Caco-2 (cell line): Measurements from ENCODE around the gene PKN1. TPM values are rescaled to one million over a fixed set of nuclear protein-coding genes. Genes with fewer than 3 reads are reported as not detected.
"Not testable (repeated sequence)": the region's sequence is repeated elsewhere in the genome, so short reads cannot be mapped to it uniquely, and the experiment has no call there.

ENCODE experiments used
- BruUV-seq: library from RNA; stranded (reverse); fragments of 400-500 nt; replicated peaks from 2 replicates; lab custom pipeline; 2021; lab: Mats Ljungman, UMichigan
- CTCF ChIA-PET: fragments of 300-600 bp; sonication (Branson Sonifier 250); formaldehyde crosslinking; loops from one replicate; lab custom pipeline; 2022; ENCODE audit warnings: antibody characterized with exemption; lab: Charles Lee
- POLR2A ChIA-PET: fragments of 300-600 bp; sonication (Branson Sonifier 250); formaldehyde crosslinking; loops from one replicate; lab custom pipeline; 2022; ENCODE audit warnings: antibody characterized with exemption; lab: Charles Lee
- DNase-seq, 2 experiments: peaks; one replicate each; pipeline versions ENCODE4 v3.0.0 to v3.0.0-alpha.2; 2020 to 2022
- H3K27me3 ChIP-seq: replicated peaks from 2 replicates; pipeline ENCODE4 v1.6.0; 2011; ENCODE audit warnings: low read length; ENCODE audit not compliant: control insufficient read depth, insufficient read depth
- H3K36me3 ChIP-seq: 2 replicates; pipeline ENCODE4 v1.5.1; 2011; ENCODE audit warnings: low read length; ENCODE audit not compliant: control insufficient read depth, insufficient read depth
- H3K4me1 ChIP-seq: fragments of 250-450 bp; sonication (Bioruptor Pico); 2 replicates; pipeline ENCODE4 v1.5.1; 2020; ENCODE audit warnings: mild to moderate bottlenecking
- H3K4me3 ChIP-seq: 2 replicates; pipeline ENCODE4 v1.5.1; 2011; ENCODE audit warnings: low read depth, mild to moderate bottlenecking, control low read depth, low read length
- H3K9me3 ChIP-seq: fragments of 250-450 bp; sonication (Bioruptor Pico); 2 replicates; pipeline ENCODE4 v1.5.1; 2020; ENCODE audit warnings: mild to moderate bottlenecking, moderate library complexity
- H3K27ac Mint-ChIP-seq: one replicate; pipeline ENCODE4 v1.8.0; 2022; ENCODE audit warnings: mixed read lengths; ENCODE audit not compliant: unreplicated experiment
- H3K27me3 Mint-ChIP-seq: one replicate; pipeline ENCODE4 v1.8.0; 2022; ENCODE audit warnings: mixed read lengths; ENCODE audit not compliant: insufficient read depth, unreplicated experiment
- H3K36me3 Mint-ChIP-seq: one replicate; pipeline ENCODE4 v1.8.0; 2022; ENCODE audit warnings: mild to moderate bottlenecking, mixed read lengths; ENCODE audit not compliant: insufficient read depth, unreplicated experiment
- H3K4me1 Mint-ChIP-seq: one replicate; pipeline ENCODE4 v1.8.0; 2022; ENCODE audit warnings: low read depth, mixed read lengths; ENCODE audit not compliant: unreplicated experiment
- H3K4me3 Mint-ChIP-seq: one replicate; pipeline ENCODE4 v1.8.0; 2022; ENCODE audit warnings: mild to moderate bottlenecking, moderate library complexity, mixed read lengths; ENCODE audit not compliant: unreplicated experiment
- H3K9me3 Mint-ChIP-seq: one replicate; pipeline ENCODE4 v1.8.0; 2022; ENCODE audit warnings: mixed read lengths; ENCODE audit not compliant: unreplicated experiment
- intact Hi-C: fragments of 100-400 bp; cut with micrococcal nuclease; formaldehyde crosslinking; loops from one replicate; pipeline ENCODE4 v1.10.0; 2022; ENCODE audit not compliant: unreplicated experiment
- total RNA-seq: library from RNA; stranded (reverse); gene quantifications from 2 replicates; pipeline ENCODE4 v1.2.3, GENCODE V29; 2022
- TF ChIP-seq, protein P1 (sequence below), 2 experiments: fragments of 200-600 bp in 1 of 2; IDR thresholded peaks; 1 replicate in 1 of 2; 2 replicates in 1 of 2; pipeline versions ENCODE4 v1.5.1 to v1.8.0; 2011 to 2022; ENCODE audit warnings: antibody characterized with exemption in 1 of 2, control low read depth in 1 of 2, inconsistent platforms in 1 of 2, low read depth in 1 of 2, low read length in 1 of 2, mild to moderate bottlenecking in 1 of 2, moderate library complexity in 1 of 2; ENCODE audit not compliant: insufficient read depth in 1 of 2, severe bottlenecking in 1 of 2, unreplicated experiment in 1 of 2

The PKN1 gene
- total RNA-seq, 1 experiment from 2014 or later: 102 TPM

DNA sequence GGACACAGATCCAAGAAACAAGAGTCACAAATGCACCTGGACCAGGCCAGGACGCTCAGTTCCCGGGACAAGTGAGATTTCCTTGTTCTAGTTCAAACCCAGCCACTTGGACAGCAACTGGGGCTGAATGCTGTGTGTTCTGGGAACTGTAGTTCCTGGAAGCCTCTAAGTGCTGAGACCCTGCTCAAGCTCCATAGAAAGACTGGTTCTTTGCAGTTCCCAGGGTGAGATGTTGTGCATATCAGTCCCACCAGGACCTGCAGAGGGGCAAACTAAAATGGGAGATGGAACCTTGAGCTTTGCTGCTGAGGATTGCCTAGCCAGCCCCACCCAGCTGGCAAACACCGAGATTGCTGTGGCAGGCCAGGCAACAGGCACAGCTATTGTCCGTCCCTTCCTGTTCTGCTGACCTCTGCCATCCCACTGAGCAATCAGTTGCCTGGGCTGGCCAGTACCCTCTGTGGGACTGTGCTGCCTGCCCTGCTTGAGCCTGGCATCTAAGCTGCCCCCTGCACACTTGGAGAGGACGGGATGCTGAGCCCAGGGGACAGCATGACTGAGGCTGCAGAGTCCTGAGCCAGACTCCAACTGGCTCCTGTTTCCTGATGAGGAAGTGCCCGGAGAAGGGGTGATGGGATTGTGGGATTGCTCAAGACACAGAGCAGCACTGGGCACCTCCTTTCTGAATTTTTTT, 64.3 kb downstream of the PKN1 start:
- POLR2A ChIA-PET: interaction anchor here (0.5 to 1.3 kb wide), 3 partner anchors 21 to 413 kb away, joined by 4 to 7 read pairs (median 5); partner anchors contain the start of gene DNAJB1
- CTCF ChIA-PET: interaction anchor here (0.6 to 1.9 kb wide), 4 partner anchors 8 to 361 kb away, joined by 3 to 7 read pairs (median 4); partner anchors contain the start of gene ASF1B
- H3K4me1 ChIP-seq: peaks cover 20% of the 10 kb centered on the region
- Mint-ChIP-seq H3K27ac (peak overlapping the region; percentile 91), H3K27me3 (no peaks in the 10 kb centered on the region), H3K9me3 (no peaks in the 10 kb centered on the region), H3K36me3 (peaks cover 26% of the 10 kb centered on the region), H3K4me1 (peaks cover 23% of the 10 kb centered on the region), H3K4me3 (peak overlapping the region; percentile 80)
- TF ChIP-seq, protein P1, sequence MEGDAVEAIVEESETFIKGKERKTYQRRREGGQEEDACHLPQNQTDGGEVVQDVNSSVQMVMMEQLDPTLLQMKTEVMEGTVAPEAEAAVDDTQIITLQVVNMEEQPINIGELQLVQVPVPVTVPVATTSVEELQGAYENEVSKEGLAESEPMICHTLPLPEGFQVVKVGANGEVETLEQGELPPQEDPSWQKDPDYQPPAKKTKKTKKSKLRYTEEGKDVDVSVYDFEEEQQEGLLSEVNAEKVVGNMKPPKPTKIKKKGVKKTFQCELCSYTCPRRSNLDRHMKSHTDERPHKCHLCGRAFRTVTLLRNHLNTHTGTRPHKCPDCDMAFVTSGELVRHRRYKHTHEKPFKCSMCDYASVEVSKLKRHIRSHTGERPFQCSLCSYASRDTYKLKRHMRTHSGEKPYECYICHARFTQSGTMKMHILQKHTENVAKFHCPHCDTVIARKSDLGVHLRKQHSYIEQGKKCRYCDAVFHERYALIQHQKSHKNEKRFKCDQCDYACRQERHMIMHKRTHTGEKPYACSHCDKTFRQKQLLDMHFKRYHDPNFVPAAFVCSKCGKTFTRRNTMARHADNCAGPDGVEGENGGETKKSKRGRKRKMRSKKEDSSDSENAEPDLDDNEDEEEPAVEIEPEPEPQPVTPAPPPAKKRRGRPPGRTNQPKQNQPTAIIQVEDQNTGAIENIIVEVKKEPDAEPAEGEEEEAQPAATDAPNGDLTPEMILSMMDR (IDR thresholded peaks at IDR 0.05; ENCODE audit: insufficient read depth in 1 of 2, low read depth in 1 of 2, low read length in 1 of 2, severe bottlenecking in 1 of 2, unreplicated experiment in 1 of 2): no peak
- no peak for DNase-seq
- H3K9me3 ChIP-seq: no peaks in the 10 kb centered on the region
- intact Hi-C loops: loop anchor here (2.0 kb wide), 1 partner anchor 31 kb away; the partner anchor contains the start of gene TECR
- H3K27me3 ChIP-seq: no peaks in the 10 kb centered on the region
- H3K36me3 ChIP-seq: no peaks in the 10 kb centered on the region; the same call in 1 of the 2 replicates
- no peak overlapping the region for H3K4me3 ChIP-seq
- no TSS peak for BruUV-seq

DNA sequence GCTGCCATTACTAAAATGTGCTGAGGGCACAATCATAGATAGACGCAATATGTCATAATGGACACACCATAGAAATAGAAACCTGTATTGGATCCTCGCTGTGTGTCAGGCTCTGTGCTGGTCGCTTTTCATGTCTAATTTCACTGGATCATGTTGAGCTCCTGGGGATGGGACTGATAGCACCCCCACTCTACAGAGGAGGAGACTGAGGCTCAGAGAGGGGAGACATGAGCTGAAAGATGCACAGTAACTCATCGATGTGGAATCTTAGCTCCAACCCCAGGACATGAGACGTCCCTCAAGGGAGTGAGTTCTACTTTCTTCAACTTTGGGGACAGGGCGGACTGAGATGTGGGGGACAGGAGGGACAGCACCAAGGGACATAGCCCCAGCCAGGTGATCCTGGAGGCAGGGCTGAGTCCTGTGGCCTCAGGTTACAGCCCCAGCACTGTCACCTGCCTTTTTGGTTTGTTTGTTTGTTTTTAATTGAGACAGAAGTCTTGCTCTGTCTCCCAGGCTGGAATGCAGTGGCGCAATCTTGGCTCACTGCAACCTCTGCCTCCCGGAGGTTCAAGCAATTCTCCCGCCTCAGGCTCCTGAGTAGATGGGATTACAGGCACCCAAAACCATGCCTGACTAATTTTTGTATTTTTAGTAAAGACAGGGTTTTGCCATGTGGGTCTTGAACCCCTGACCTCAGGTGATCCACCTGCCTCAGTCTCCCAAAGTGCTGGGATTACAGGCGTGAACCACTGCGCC, 69.4 kb downstream of the PKN1 start:
- DNase-seq: peak; percentile 79
- ChIA-PET POLR2A (interaction anchor here (0.5 to 0.6 kb wide), 2 partner anchors 33 to 200 kb away, joined by 3 to 4 read pairs; no protein-coding TSS in a partner anchor), CTCF (interaction anchor here (0.6 kb wide), 1 partner anchor 640 kb away, joined by 3 read pairs; no protein-coding TSS in a partner anchor)
- H3K9me3 ChIP-seq: no peaks in the 10 kb centered on the region
- intact Hi-C loops: loop anchor here (1.0 to 2.0 kb wide), 2 partner anchors 16 to 49 kb away; partner anchors contain the start of gene DNAJB1
- H3K36me3 Mint-ChIP-seq: peaks cover 17% of the 10 kb centered on the region
- peaks cover 43% of the 10 kb centered on the region for H3K4me1 ChIP-seq
- peak overlapping the region; percentile 71 for H3K27ac Mint-ChIP-seq
- no peak overlapping the region for H3K4me3 ChIP-seq
- H3K4me3 Mint-ChIP-seq: no peak overlapping the region
- H3K27me3 ChIP-seq: no peaks in the 10 kb centered on the region
- H3K27me3 Mint-ChIP-seq: no peaks in the 10 kb centered on the region
- peaks cover 44% of the 10 kb centered on the region for H3K4me1 Mint-ChIP-seq
- no TSS peak for BruUV-seq
- TF ChIP-seq, protein P1 (IDR thresholded peaks at IDR 0.05; ENCODE audit: insufficient read depth in 1 of 2, low read depth in 1 of 2, low read length in 1 of 2, severe bottlenecking in 1 of 2, unreplicated experiment in 1 of 2): no peak
- H3K9me3 Mint-ChIP-seq: no peaks in the 10 kb centered on the region
- no peaks in the 10 kb centered on the region for H3K36me3 ChIP-seq

DNA sequence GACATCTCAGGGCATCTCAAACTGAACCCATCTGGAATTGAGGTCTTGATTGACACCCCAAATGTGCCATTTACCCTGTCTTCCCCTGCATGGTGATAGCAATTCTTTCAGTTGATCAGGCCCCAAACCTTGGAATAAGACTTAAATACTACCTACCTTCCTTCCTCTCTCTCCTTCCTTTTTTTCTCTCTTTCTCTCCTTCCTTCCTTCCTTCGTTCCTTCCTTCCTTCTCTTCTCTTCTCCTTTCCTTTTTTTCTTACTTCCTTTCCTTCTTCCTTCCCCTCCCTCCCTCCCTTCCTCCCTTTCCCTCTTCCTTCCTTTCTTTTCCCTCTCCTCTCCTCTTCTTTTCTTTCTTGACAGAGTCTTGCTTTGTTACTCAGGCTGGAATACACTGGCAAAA, 70.2 kb downstream of the PKN1 start:
- no TSS peak for BruUV-seq
- CTCF ChIA-PET: no interaction called here

DNA sequence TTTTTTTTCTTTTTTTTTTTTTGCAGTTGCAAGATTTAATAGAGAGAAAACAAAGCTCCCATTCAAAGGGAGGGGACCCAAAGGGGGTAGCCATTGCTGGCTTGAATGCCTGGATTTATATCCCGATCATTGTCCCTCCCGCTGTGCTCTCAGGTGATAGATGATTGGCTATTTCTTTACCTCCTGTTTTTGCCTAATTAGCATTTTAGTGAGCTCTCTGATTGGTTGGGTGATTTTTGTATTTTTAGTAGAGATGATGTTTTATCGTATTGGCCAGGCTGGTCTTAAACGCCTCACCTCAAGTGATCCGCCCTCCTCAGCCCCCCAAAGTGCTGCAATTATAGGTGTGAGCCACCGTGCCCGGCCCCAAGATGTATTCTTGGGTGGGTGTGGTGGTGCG, 71.5 kb downstream of the PKN1 start:
- DNase-seq, BruUV-seq, intact Hi-C loops, H3K4me3 Mint-ChIP-seq, H3K27me3 ChIP-seq, H3K4me3 ChIP-seq, H3K27me3 Mint-ChIP-seq, H3K9me3 Mint-ChIP-seq, H3K9me3 ChIP-seq, H3K36me3 ChIP-seq: not testable (repeated sequence)
- CTCF ChIA-PET: interaction anchor here (0.6 kb wide), 1 partner anchor 9 kb away, joined by 4 read pairs; no protein-coding TSS in a partner anchor
- Mint-ChIP-seq H3K4me1 (peaks cover 44% of the 10 kb centered on the region), H3K36me3 (peaks cover 17% of the 10 kb centered on the region), H3K27ac (peak overlapping the region; percentile 94)
- H3K4me1 ChIP-seq: peaks cover 51% of the 10 kb centered on the region
- POLR2A ChIA-PET: interaction anchor here (0.6 kb wide), 1 partner anchor 27 kb away, joined by 3 read pairs; no protein-coding TSS in a partner anchor

More for the DNA sequence above, 70.2 kb downstream of the PKN1 start:
- no peak overlapping the region for H3K4me3 Mint-ChIP-seq
- Histone ChIP-seq H3K27me3 (no peaks in the 10 kb centered on the region), H3K4me1 (peaks cover 50% of the 10 kb centered on the region), H3K4me3 (no peak overlapping the region), H3K36me3 (no peaks in the 10 kb centered on the region), H3K9me3 (no peaks in the 10 kb centered on the region)
- POLR2A ChIA-PET: no interaction called here
- H3K9me3 Mint-ChIP-seq: no peaks in the 10 kb centered on the region
- intact Hi-C loops: loop anchor here (2.0 kb wide), 1 partner anchor 16 kb away; the partner anchor contains the start of gene DNAJB1
- peaks cover 17% of the 10 kb centered on the region for H3K36me3 Mint-ChIP-seq
- no peaks in the 10 kb centered on the region for H3K27me3 Mint-ChIP-seq
- no peak for DNase-seq
- TF ChIP-seq, protein P1 (IDR thresholded peaks at IDR 0.05; ENCODE audit: insufficient read depth in 1 of 2, low read depth in 1 of 2, low read length in 1 of 2, severe bottlenecking in 1 of 2, unreplicated experiment in 1 of 2): no peak
- peak overlapping the region; percentile 94 for H3K27ac Mint-ChIP-seq
- peaks cover 44% of the 10 kb centered on the region for H3K4me1 Mint-ChIP-seq
